SHP77 treated with DMSO at 0.1 percent for 48 hours (cell line): Measurements from ENCODE around the gene MGAT4D.
A peak's percentile ranks its signal among the peaks of the same experiment; 100 is the strongest.
"Not testable (repeated sequence)": the region's sequence is repeated elsewhere in the genome, so short reads cannot be mapped to it uniquely, and the experiment has no call there.

Experiments used
- DNase-seq: peaks from one replicate; lab custom pipeline; 2025; lab: John Stamatoyannopoulos, UW

The MGAT4D gene

DNA sequence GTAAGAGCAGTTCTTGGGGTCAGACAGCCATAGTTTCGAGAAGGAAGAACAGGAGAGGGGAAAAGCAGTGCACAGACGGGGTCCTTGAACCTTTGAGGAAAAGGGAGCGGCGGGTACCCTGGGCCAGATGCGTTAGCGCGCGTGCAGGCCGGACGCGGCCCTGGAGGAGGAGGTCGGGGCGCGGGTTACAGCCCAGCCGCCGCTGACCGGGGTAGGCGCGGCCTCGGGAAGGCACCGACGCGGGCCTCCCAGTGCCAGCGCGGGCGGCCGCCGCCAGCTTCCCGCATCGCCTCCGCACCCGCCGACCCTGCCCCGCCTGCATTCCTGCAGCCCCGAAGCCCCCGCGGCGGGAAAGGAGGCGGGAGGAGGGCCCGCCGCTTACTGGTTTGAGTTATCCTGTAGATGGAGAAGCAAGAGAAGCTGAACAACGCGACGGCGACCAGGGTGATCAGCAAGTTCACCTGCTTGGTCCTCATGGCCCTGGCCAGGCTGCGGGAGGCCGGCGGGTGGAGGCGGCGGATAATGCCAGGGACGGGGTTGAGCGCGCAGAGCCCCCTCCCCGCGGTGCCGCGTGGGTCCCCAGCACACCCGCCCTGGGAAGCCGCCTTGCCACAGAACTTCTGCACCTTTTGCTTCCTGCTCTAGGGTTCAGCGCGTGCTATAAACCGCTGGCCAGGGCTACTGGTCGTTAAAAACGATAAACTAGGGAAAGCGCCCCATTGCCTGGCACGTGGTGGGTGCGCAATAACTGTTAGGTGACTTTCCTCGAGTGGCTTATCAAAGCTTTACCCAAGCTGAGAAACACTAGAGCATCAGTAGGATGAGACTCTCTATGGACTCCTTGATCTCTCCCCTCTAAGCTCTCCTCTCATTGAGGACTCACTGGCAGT is at the start of gene MGAT4D:
MGAT4D (minus strand) TSS at position 547 of the 890 bp plus-strand sequence; CDS start at position 476, 71 bp downstream.
- DNase-seq, result no peak

DNA sequence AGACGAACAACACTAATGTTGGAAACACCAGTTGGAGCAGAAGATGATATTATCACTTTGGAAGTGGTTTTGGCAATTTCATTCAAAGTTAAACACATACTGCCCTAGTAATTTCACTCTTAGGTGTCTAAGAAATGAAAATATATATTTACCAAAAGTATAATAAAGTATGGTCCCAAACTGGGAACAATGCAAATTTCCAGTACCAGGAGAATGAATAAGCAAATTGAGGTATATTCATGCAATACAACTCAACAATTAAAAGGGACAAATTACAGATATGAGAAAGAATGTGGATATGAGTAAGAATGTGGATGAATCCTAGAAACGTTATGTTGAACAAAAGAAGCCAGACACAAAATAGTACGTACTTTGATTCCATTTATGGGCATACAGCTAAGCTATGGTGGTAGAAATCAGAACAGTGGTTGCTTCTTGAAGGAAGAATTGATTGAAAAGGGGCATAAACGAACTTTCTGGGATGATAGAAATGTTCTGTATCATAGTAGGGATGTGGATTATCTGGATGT is 35.9 kb upstream of the MGAT4D start:
- no peak for DNase-seq

DNA sequence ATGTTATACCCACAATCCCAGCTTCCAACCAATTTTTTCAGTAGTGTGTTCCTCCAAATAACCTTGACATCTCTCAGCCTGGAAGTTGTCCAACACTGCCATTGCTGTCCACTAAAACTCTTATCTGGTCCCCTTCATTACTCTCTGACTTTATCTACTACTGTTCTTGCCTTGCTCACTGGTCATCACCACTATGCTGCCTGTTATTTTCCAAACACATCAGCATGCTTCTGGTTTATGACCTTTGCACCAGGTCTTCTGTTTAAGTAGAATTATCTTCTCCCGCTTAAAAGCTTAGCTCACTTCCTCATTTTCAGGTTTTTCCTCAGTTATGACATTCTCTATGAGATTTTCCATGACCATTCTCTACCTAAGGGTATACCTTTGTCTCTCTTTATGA is 31.3 kb upstream of the MGAT4D start:
- no peak for DNase-seq

DNA sequence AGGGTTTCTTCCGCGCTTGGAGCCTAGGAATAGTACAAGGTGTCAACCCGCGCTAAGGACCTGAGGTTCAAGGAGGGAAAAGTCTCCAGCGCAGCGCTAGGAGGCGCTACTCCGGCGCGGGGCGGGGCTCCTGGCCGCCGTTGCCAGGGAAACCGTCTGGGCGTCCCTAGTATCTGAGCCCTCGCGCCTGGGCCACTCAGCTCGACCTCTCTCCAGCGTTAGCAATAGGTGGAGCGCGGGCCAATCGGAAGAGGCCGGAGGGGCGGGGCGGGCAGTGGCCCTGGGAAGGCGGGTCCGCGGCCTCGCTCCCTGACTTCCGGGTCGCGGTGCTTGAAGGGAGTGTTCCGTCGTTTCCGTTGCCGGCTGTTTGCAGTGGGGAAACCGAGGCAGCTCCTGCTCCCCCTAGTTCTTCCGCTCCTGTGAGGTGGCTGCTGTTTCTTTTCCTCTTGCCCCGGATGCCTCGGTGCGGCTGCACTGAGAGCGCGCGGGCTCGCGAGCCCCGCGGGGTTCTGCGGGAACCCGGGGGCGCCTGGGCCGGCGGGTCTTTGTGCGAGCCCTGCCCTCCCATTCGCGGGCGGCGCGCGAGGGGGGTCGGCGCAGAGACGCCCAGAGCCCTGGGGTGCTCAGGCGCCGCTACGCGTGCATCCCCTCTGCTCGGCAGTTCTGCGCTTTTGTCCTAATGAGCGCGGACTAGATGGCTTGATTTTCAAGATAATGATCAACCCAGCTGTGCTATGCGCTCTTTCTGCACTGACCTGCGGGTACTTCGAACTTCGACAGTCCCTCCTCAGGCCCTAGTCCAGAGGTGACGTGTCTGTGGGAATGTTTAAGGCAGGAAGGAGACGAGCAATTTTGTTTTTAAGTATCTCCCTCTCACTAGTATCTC is 26.0 kb upstream of the MGAT4D start, which contains the start of gene ELMOD2:
ELMOD2 (plus strand) TSS at position 312 of the 886 bp plus-strand sequence. CDS start 1,261 bp downstream, outside the sequence.
- peak; percentile 80 for DNase-seq

DNA sequence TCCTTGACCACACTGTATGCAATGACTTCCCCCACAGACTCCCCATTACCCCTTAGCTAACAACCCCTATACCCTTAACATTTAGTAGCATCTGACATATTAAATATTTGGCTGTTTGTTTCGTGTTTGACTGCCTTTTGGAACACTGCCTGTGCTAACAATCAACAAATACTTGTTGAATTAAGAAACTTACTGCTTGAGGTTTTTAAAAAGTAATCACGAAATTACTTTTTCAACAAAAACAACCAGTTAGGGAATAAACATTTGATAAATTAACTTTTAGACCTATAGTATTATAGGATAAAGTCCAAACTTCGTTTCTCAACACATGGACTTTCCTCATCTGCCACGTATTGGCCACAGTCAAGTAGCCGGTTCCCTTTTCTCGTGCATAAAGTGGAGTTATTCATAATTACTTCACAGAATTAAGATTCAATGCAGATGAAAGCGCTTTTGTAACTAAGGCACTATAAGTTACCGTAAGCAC is 25.3 kb upstream of the MGAT4D start:
- DNase-seq, result no peak

DNA sequence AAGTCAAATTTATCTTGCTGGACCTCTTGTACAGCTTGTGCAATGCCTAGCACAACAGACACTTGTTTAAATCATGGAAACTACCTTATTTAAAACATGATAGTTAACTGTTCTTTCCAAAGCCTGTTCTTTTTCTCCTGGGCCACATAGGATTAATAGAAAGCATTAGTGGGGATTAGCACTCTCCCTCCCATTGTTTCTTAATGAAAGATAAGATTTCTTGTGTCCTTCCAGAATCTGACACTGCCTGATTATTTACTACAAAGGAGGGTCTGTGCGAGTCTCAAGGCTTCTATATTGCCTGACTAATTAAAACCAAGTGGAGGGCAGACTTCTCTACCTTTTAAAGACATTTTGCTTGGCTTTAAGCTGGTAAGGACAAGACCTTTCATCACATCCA is 17.3 kb upstream of the MGAT4D start:
- DNase-seq, result no peak

DNA sequence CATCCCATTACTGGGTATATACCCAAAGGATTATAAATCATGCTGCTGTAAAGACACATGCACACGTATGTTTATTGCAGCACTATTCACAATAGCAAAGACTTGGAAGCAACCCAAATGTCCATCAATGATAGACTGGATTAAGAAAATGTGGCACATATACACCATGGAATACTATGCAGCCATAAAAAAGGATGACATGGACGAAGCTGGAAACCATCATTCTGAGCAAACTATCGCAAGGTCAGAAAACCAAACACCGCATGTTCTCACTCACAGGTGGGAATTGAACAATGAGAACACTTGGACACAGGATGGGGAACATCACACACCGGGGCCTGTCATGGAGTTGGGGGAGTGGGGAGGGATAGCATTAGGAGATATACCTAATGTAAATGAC is 15.7 kb upstream of the MGAT4D start:
- DNase-seq, result not testable (repeated sequence)

DNA sequence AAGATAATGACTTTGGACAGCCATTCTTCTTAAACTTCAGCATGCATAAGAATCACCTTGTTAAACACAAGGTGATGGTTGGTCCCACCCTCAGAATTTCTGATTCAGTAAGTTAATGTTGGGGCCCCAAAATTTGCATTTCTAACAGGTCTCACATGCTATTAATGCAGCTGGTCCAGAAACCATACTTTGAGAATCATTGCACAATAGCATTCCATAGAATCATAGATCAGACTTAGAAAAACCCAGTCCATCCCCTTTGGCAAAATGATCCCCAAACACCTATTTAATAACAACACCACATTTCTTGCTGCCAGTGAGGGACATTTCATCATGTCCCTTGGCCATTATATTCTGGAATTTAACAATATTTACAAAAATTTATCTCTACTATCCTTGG is 6.2 kb upstream of the MGAT4D start:
- DNase-seq, result no peak

DNA sequence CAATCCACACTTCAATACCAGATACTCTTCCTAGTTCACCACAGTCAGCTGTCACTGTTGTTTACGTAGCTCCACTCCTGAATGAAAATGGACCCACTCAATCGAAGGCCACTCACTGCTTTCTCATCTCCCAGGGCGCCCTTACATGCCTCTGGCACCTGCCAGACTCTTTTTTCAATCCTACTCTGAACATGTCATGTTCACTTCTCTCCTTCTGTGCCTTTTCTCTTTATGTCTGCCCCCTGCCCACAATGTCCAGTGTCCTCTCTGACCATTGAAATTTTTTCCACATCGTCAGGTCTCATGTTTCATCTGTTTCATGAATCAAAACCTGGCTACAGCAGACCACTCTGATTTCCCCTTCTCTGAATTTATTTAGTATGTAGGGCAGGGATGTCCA is 1.3 kb upstream of the MGAT4D start:
- no peak for DNase-seq

DNA sequence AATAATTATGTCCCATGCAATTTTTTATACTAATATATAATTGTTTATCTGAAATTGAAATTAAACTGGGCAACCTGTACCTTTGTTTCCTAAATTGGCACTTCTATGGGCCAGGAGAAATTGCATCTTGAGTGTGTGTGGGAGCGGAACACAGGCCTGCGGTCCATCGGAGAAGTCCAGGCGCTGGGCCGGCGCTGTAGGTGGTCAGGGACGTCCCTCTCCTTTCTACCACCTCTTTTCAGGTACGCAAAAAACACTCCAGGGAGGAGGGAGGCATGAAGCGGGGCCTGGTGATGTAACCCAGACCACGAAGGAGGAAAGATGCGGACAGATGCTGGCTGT is 717 bp downstream of the MGAT4D start:
- no peak for DNase-seq

DNA sequence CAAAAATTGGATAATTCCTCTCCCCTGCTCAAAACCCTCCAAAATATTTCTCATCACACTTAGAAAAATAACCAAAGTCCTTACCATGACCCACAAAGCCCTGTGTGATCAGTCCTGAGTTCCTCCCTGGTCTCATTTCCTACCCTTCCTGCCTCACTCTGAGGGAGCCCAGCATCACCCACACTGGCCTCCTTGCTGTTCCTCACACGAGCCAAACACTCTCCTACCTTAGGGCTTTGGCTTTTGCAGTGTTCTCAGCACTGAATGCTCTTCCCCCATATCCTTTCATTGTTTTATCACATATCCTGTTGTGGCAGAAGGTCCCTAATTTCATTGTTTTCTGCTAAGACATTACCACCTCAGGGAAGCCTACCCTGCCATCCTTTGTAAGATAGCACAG is 12.2 kb downstream of the MGAT4D start:
- DNase-seq, result no peak

DNA sequence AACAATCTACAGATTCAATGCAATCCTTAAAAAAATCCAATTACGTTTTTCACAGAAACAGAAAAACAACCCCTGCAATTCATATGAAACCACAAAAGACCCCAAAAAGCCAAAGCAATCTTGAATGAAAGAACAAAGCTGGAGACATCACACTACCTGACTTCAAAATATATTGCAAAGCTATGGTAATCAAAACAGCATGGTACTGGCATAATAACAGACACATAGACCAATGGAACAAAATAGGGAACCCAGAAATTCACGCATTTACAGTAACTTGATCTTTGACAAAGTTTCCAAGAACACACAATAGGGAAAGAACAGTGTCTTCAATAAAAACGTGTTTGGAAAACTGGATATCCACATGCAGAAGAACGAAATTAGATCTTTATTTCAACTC is 14.6 kb downstream of the MGAT4D start:
- no peak for DNase-seq

DNA sequence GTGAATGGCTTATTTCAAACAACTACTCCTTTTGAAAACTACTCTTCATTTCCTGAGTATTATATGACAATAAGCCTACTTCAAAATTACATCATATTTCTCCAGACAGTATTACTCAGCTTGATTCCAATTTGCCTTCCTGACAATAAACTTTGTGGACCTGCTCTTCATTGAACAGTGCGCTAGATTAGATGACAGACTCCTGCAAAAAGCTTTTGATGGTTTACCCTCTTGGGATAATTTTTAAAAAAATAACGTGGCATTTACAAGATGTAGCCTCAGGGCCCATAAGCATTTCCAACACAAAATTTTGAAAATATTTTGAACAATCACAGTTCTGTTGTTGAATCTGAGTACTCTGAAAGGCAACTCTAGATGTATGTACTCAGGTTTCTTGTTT is 25.9 kb downstream of the MGAT4D start:
- DNase-seq, result no peak

DNA sequence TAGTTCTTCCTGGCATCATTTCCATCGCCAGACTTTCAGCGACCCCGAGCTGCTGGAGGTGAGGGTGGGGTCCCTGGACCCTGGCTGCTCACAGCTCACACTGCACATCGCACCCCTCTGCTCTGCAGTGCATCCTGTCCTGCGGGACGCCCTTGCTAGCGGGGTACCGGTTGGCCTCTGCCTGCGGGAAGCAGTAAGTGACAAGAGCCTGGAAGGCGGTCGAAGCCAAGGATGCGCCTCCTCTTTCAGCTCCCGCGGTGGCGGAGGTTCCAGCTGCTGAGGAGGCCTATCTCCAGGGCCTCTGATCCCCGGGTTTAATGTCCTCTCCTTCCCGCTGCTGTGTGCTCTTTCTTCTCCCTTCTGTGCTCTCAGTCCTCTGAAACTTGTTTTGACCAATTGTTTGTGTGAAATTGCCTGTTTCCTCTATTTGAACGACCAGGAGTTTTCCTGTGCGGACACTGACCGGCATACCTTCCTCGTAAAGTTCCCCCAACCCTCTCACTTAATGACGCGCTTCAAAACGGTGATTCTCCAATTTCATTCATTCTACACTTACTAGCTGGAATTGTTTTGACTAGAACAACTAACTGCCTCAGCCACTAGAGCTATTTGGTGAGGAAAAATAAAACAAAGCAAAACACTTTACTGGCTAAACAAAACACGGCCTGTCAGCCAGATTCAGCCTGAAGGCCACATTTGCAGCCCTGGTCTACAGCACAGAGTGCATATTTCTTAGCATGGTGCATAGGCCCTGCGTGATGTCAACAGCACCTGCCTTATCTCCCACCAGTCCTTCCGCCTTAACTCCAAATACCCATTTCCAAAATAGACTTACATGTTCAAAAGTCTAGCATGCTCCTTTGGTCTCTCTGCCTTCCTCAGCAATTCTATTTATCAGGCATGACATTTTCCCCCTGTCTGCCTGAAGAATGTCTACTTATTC is 28.0 kb downstream of the MGAT4D start:
- DNase-seq, result no peak

DNA sequence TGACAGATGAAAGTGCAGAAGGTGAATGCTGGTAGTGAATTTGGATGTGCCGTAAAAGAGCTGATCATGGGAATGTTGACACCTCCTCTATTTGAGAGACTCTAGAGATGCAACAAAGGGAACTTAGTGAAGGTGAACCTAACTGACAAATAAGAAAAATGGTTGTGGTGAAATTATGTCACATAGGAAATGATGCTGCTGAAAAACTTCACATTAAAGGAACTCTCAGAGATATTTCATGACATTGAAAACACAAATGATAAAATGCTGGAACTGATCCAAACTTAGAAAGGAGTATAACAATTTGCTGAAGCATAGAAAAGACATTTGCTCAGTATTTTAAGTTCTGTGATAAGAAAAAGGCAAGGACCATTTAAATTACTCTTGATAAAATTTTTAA is 31.9 kb downstream of the MGAT4D start:
- DNase-seq, result no peak

DNA sequence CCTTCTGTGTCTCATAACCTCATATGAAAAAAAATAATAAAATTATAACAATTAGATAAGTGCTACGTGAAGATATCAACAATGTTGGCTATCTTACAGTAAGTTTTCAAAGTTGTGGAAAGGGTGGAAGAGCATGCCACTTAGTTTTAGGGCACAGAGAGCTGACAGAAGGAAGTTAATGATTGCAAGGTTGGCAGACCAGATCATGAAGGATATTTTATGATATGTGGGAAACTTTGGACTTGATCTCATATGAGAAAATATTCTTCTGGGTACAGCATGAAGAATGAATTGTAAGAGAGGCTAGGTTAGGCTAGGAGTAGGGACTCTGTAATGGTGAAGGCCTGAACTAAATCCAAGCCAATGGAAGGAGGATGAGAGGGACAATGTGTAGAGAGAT is 34.5 kb downstream of the MGAT4D start:
- no peak for DNase-seq

DNA sequence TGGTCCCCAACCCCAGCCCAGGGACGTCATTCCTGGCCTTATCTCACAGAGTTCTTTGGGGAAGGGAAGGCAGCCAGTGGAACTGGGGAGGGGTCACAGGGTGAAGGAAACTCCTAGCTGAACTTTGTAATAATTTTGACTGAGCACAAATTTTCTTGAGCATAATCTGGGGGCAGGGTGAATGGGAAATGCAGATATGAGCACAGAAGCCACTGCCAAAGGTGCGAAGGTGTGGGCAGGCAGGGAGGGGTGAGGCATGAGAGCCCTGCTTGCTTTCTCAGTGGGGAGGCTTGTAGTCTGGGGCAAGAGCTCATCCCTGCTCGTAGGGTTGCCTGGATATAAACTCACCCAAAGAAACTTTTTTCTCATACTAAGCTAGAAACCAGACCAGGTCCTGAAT is 34.9 kb downstream of the MGAT4D start:
- DNase-seq, result no peak

DNA sequence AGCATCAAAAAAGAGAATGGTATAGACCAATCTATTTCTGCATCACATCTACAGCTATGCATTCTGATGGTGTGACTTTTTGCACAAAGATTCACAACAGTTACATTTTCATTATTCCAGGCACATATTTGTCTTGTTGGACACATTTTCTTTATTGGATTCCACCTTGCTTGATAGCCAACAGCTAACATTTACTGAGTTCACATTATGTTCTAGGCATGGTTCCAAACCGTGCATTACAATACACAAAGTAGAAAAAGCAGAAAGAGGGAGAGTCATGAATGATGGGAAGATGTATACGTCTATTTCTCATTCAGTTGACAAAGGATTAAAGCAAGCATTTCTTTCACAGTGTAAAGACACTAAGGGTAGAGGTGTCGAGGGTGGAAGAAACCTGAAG is 47.7 kb downstream of the MGAT4D start:
- DNase-seq, result no peak

DNA sequence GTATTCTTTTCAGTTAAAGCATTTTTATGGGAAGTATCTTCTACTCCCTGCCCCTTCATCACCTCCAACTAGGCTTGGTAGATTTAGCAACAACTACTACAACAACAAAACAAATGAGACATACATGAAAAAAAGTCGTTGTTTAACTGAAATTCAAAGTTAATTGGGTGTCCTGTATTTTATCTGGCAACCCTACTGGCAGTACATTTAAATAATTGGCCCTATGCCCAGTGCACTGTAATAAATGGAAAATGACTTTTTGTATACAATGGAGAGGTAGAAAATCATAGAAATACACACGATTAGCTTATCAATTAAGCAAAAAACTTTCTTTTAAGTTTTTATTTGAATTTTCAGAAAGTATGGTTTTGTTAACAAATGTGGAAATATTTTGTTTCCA is 49.3 kb downstream of the MGAT4D start:
- DNase-seq, result no peak

DNA sequence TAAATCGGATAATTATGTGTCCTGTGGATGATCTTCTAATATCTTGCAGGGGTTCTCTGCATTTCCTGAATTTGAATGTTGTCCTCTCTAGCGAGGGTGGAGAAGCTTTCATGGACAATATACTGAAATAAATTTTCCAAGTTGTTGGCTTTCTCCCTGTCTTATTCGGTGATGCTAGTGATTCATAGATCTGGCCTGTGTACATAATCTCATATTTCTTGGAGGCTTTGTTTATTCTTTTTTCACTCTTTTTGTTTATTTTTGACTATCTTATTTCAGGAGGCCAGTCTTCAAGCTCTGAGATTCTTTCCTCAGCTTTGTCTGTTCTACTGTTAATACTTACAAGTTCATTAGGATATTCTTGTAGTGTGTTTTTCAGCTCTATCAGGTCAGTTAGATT is 49.9 kb downstream of the MGAT4D start:
- no peak for DNase-seq

DNA sequence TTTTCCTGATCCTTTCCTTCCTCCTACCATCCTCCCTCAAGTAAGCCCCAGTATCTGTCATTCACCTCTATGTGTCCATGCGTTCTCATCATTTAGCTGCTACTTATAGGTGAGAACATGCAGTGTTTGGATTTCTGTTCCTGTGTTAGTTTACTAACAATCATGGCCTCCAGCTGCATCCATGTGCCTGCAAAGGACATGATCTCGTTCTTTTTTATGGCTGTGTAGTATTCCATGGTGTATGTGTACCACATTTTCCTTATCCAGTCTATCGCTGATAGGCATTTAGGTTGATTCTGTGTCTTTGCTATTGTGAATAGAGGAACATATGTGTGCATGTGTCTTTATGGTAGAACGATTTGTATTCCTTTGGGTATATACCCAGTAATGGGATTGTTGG is 53.7 kb downstream of the MGAT4D start:
- DNase-seq, result not testable (repeated sequence)
